GM12891 (cell line): ENCODE results near the gene COMP.
"Not testable (repeated sequence)": the region's sequence is repeated elsewhere in the genome, so short reads cannot be mapped to it uniquely, and the experiment has no call there.

ENCODE experiments used
- DNase-seq: peaks from one replicate; pipeline ENCODE4 v3.0.0; 2011; ENCODE audit warnings: low spot score; ENCODE audit not compliant: insufficient read length
- FAIRE-seq: peaks from 2 replicates; lab custom pipeline; 2011; peaks lifted over from hg19 to GRCh38; lab: Jason Lieb, UNC
- PAX5 ChIP-seq: IDR thresholded peaks from 2 replicates; pipeline ENCODE4 v1.6.1; 2011; ENCODE audit warnings: low read length, moderate library complexity, mild to moderate bottlenecking; ENCODE audit not compliant: insufficient read depth, severe bottlenecking
- POLR2A ChIP-seq: IDR thresholded peaks from 2 replicates; pipeline ENCODE4 v1.6.1; 2011; ENCODE audit warnings: low read depth, low read length, control low read depth
- POLR2AphosphoS5 ChIP-seq: IDR thresholded peaks from 2 replicates; pipeline ENCODE4 v1.6.1; 2011; ENCODE audit warnings: low read depth, low read length, control low read depth
- POU2F2 ChIP-seq: IDR thresholded peaks from 2 replicates; pipeline ENCODE4 v1.6.1; 2011; ENCODE audit warnings: low read depth, mild to moderate bottlenecking, control low read depth, low read length, moderate library complexity
- SPI1 ChIP-seq: IDR thresholded peaks from 2 replicates; pipeline ENCODE4 v1.6.1; 2011; ENCODE audit warnings: low read depth, low read length, control low read depth
- TAF1 ChIP-seq: IDR thresholded peaks from 2 replicates; pipeline ENCODE4 v1.6.1; 2011; ENCODE audit warnings: low read depth, low read length, control low read depth

The COMP gene

DNA sequence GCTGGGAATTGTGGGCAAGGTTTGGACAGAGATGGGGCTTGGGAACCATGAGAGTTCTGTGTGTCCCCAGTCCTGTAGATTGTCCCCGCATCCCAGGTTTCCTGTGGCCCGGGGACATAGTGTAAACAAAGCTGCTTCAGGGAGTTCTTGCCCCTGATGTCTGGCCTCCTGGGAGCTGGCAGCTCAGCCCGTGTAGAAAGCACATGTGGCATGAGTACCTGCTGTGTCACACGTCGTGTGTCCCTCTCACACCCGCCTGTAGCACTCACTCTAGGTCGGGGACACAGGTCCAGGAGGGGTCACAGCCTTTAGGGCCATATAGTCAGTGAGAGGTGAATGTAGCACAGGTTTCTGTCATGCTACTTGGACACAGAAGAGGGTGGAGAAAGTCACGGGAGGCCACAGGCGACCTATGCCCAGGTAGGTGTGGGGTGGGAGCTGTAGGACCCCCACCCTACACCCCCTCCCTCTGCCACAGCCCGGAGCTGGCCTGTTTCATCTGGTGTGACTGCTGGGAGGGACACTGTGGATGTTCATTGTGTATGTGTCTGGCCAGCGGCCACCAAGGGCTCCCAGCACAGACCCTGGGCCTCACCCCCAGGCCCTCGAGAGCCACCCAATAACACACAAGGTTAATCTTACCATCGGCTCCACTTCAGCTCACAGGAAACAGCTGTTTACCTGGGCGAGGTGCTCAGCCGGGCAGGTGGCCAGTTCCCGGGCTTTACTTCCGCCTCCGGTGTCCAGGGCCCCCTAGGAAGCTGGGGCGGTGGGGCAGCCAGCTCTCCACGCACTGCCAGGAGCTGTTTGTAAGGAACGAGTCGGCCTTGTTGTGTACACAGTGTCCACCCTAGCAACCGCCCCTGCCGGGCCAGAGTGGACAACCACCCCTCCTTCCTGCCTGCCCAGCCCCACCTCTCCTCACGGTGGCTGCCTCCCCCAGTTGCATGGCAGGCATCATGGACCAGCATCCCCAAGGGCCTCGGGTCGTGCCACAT lies 49.7 kb downstream of the COMP start:
- no peak for FAIRE-seq
- no peak for TF ChIP-seq PAX5
- no peak for TF ChIP-seq POU2F2
- TF ChIP-seq TAF1, result no peak
- TF ChIP-seq POLR2A, result no peak
- DNase-seq, result no peak

DNA sequence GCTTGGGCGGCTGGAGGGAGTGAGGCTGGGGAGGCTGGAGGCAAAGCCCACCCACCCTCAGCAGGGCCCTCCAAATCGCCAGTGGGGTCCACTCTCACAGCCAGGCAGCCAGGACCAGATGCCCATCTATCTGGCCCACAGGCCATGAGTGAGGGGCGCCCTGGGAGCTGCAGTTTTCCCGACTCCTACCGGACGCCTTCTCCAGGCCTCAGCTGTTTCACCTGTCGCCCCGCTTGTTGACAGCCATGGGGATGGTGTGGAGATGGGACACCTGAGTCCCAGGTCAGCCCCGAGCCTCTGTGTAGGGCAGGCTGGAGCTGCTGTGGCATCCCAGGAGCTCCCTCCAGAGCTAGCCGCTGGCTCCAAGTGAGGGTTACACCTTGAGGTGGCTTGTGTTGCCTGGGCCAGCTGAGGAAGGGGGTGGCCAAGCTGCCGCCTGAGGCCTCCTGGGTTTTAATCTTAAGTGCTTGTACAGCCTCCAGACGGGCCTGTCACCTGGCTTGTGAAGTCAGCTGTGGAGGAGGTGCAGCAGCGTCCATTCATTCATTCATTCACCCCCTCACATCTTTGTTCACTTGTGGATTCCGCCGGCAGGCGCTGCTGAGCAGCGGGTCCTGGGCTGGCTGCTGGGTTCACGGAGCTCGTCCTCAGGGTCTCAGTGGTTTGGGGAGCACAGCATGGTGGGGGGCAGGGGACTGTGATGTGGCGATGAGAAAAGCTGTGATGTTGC lies 52.0 kb downstream of the COMP start:
- FAIRE-seq, result no peak

DNA sequence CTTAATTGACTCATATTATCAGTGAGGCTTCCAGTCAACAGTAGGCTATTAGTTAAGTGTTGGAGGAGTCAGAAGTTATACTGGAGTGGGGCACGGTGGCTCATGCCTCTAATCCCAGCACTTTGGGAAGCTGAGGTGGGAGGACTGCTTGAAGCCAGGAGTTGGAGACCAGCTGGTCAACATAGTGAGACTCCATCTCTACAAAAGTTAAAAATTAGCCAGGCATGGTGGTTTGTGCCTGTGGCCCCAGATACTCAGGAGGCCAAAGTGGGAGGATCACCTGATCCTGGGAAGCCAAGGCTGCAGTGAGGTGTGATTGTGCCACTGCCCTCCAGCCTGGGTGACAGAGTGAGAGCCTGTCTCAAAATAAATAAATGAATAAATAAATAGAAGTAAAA lies 53.2 kb downstream of the COMP start:
- DNase-seq (no peak), FAIRE-seq (no peak)
- no peak for TF ChIP-seq TAF1

More for the DNA sequence above, 52.0 kb downstream of the COMP start:
- TF ChIP-seq PAX5 (no peak), POU2F2 (no peak), POLR2A (no peak), TAF1 (no peak), SPI1 (no peak), POLR2AphosphoS5 (no peak)
- DNase-seq, result no peak

- TF ChIP-seq POLR2A (no peak), PAX5 (no peak), POLR2AphosphoS5 (no peak), TAF1 (no peak), SPI1 (no peak), POU2F2 (no peak)
- no peak for DNase-seq
- no peak for FAIRE-seq
Measured at GRCh38 chr19:18737337-18737953, 53.7 kb downstream of the COMP start.

DNA sequence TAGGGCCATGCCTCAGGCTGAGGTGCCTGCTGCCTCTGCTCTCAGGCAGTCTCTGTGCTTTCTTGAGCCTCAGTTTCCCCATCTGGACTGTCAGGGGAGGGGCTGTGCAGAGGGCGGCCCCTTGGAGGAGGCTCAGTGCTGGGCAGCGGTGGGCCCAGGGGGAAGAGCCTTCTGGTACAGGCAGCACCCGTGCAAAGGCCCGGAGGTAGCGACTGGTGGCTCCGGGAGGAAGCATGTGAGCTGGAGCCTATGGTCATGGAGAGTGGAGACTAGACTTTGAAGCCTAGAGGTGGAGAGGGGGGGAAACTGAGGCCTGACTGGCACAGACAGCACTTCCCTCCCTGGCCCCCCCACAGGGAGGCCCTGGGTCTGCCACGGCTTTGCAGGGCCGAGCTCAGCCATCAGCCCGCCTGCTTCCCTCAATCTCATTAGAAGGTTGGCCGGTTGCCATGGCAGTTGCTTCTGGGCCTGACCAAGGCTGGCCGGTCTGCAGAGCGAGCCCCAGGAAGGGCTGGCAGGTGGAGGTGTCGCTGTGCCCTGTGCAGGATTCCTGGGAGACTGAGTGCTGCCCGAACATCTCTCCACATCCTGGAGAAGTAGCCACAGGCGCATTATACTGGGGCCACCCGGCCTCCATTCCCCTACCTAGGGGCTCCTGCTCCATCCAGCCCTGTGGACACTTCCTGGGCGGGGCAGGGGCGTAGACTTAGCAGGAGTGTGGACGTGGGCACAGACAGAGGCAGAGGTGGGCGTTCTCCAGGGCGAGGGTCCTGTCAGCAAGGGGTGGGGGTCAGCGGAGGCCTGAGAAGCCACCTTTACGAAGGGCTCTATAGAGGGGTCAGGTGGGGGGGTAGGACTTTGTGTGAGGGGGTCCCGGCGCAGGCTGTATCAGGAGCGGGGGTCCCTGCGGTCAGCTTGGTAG lies 54.4 kb downstream of the COMP start:
- TF ChIP-seq POU2F2 (no peak), TAF1 (no peak), SPI1 (no peak), POLR2A (no peak), POLR2AphosphoS5 (no peak), PAX5 (no peak)
- FAIRE-seq (no peak), DNase-seq (no peak)

- no peak for TF ChIP-seq SPI1
- no peak for TF ChIP-seq POU2F2
- TF ChIP-seq POLR2AphosphoS5, result no peak
- no peak for TF ChIP-seq POLR2A
- no peak for TF ChIP-seq TAF1
- TF ChIP-seq PAX5, result no peak
- FAIRE-seq, result no peak
Measured at GRCh38 chr19:18735752-18736151, 55.4 kb downstream of the COMP start.

DNA sequence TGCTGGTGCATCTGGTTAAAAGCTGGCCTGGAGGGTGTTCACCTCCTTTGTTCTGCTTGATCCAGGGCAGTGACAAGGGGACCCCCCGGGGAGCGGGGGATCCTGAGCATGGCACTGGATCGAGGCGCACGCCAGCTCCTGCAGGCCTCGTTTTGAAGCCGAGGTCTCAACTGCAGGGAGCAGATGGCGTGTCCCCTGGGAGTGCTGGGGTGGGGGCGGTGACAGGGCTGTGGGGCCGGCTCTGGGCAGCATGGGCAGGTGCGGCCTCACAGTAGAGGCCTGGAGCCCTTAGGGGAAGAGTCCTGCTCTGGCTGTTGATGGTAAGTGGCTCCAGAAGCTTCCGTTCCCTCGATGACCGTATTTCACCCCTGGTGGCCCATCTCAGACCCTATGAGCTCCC lies 55.8 kb downstream of the COMP start:
- no peak for FAIRE-seq
- TF ChIP-seq TAF1 (no peak), POLR2A (no peak), SPI1 (no peak), POU2F2 (no peak), POLR2AphosphoS5 (no peak), PAX5 (no peak)
- DNase-seq, result no peak

More at GRCh38 chr19:18735752-18736151, 55.4 kb downstream of the COMP start:
- DNase-seq, result no peak

DNA sequence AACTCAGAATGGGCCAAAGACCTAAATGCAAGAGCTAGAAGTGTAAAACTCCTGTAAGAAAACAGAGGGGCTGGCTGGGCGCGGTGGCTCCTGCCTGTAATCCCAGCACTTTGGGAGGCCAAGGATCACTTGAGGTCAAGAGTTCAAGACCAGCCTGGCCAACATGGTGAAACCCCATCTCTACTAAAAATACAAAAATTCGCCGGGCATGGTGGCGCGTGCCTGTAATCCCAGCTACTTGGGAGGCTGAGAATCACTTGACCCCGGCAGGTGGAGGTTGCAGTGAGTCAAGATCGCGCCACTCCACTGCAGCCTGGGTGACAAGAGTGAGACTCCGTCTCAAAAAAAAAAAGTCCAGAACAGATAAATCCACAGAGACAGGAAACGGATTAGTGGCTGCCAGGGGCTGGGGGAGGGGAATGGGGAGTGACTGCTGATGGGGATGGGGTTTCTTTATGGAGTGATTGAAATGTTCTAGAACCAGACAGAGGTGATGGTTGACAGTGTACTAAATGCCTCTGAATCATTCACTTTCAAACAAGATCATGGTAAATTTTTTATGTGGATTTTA lies 57.3 kb downstream of the COMP start:
- DNase-seq, FAIRE-seq: not testable (repeated sequence)

DNA sequence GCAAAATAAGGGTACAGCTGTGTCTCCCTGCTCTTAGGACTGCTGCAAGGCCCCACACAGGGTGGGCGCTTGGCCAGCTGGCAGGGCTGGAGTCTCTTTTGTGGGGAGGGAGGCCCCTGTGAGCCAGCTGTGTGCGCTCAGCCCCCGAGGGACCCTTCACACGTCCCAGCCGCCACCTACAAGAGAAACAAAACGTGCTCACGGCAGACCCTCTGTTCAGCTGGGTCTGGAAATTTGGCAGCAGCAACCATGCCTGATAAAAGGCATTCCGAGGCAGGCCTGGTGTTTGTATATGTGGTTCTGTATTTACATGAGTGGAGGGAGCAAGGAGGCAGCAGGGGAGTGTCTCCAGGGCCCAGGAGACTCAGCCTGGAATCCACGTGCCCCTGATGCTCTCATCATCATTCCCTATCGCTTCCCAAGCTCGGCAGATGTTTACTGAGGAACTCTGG lies 57.9 kb downstream of the COMP start:
- TF ChIP-seq TAF1, result no peak
- TF ChIP-seq PAX5, result no peak
- TF ChIP-seq POU2F2, result no peak
- TF ChIP-seq SPI1, result no peak
- TF ChIP-seq POLR2A, result no peak
- no peak for TF ChIP-seq POLR2AphosphoS5
- FAIRE-seq, result no peak

More for the DNA sequence above, 57.9 kb downstream of the COMP start:
- DNase-seq, result no peak
